ENCODE data around the gene CMTM3.
"Not testable (repeated sequence)": the region's sequence is repeated elsewhere in the genome, so short reads cannot be mapped to it uniquely, and the experiment has no call there.

Gene CMTM3

GRCh38 chr16:66566051-66566901 is 38.2 kb upstream of the CMTM3 start, which contains the start of gene CMTM1:
CMTM1 (plus strand) TSS chr16:66566439; CDS start chr16:66566514, 75 bp downstream.
- in situ Hi-C loops (cut with MboI; ENCODE audit: low pct_unique_long_range_greater_than_20kb, low sequenced_read_pairs, unreplicated experiment): no loop called here
- TF ChIP-seq, protein P1, sequence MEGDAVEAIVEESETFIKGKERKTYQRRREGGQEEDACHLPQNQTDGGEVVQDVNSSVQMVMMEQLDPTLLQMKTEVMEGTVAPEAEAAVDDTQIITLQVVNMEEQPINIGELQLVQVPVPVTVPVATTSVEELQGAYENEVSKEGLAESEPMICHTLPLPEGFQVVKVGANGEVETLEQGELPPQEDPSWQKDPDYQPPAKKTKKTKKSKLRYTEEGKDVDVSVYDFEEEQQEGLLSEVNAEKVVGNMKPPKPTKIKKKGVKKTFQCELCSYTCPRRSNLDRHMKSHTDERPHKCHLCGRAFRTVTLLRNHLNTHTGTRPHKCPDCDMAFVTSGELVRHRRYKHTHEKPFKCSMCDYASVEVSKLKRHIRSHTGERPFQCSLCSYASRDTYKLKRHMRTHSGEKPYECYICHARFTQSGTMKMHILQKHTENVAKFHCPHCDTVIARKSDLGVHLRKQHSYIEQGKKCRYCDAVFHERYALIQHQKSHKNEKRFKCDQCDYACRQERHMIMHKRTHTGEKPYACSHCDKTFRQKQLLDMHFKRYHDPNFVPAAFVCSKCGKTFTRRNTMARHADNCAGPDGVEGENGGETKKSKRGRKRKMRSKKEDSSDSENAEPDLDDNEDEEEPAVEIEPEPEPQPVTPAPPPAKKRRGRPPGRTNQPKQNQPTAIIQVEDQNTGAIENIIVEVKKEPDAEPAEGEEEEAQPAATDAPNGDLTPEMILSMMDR (IDR thresholded peaks at IDR 0.05; ENCODE audit: extremely low read depth, insufficient read depth, missing control alignments): no peak
- no peak for DNase-seq (ENCODE audit: low spot score)

DNA sequence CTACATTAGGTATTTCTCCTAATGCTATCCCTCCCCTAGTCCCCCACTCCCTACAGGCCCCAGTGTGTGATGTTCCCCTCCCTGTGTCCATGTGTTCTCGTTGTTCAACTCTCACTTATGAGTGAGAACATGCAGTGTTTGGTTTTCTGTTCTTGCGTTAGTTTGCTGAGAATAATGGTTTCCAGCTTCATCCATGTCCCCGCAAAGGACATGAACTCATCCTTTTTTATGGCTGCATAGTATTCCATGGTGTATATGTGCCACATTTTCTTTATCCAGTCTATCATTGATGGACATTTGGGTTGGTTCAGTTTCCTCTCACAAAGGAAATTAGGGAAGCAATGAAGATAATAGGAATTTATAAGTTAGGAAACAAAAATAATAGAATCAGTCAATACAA is 37.2 kb upstream of the CMTM3 start:
- DNase-seq (ENCODE audit: low spot score); in situ Hi-C loops (cut with MboI; ENCODE audit: low pct_unique_long_range_greater_than_20kb, low sequenced_read_pairs, unreplicated experiment): not testable (repeated sequence)

- in situ Hi-C loops (cut with MboI; ENCODE audit: low pct_unique_long_range_greater_than_20kb, low sequenced_read_pairs, unreplicated experiment): no loop called here
- TF ChIP-seq, protein P1 (IDR thresholded peaks at IDR 0.05; ENCODE audit: extremely low read depth, insufficient read depth, missing control alignments): no peak
- no peak for DNase-seq (ENCODE audit: low spot score)
Measured at GRCh38 chr16:66568355-66568754, 36.1 kb upstream of the CMTM3 start.

GRCh38 chr16:66569131-66569530 is 35.4 kb upstream of the CMTM3 start:
- TF ChIP-seq, protein P1 (IDR thresholded peaks at IDR 0.05; ENCODE audit: extremely low read depth, insufficient read depth, missing control alignments): no peak
- in situ Hi-C loops (cut with MboI; ENCODE audit: low pct_unique_long_range_greater_than_20kb, low sequenced_read_pairs, unreplicated experiment): no loop called here
- no peak for DNase-seq (ENCODE audit: low spot score)

DNA sequence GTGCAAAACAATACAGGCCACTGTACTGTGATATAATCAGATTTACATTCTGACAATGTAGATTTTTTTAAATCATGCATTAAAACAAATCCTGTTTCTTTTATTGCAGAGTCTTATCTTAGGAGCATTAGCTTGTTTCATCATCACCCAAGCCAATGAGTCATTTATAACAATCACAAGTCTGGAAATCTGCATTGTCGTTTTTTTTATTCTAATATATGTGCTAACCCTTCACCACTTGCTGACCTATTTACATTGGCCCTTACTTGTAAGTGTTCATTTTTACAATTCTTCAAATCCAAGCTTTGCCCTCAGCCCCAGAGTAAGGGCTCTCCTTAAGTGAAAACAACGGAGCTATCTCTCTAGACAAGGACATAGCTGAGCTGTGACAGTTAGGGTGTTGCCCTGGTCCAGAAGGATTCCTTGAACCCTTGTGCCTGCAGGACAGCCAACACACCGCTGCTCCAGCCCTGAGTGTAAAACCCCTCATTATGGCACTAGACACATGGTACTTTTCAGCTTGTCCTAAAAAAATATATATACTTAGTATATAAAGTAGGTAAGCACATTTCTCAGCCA is 34.6 kb upstream of the CMTM3 start:
- in situ Hi-C loops (cut with MboI; ENCODE audit: low pct_unique_long_range_greater_than_20kb, low sequenced_read_pairs, unreplicated experiment): no loop called here
- DNase-seq (ENCODE audit: low spot score): no peak
- TF ChIP-seq, protein P1 (IDR thresholded peaks at IDR 0.05; ENCODE audit: extremely low read depth, insufficient read depth, missing control alignments): no peak

- in situ Hi-C loops (cut with MboI; ENCODE audit: low pct_unique_long_range_greater_than_20kb, low sequenced_read_pairs, unreplicated experiment): no loop called here
- DNase-seq (ENCODE audit: low spot score): no peak
Measured at GRCh38 chr16:66572356-66572755, 32.1 kb upstream of the CMTM3 start.

More at GRCh38 chr16:66572356-66572755, 32.1 kb upstream of the CMTM3 start:
- TF ChIP-seq, protein P1 (IDR thresholded peaks at IDR 0.05; ENCODE audit: extremely low read depth, insufficient read depth, missing control alignments): no peak
